T47D (cell line): Measurements from ENCODE around the gene TNFRSF4.

Experiments
- DNase-seq, 2 experiments: peaks; one replicate each; pipeline versions ENCODE4 v3.0.0 to v3.0.0-alpha.2; 2011 to 2012; ENCODE audit warnings: low read depth in 1 of 2, low spot score in 1 of 2
- JUND ChIP-seq: IDR thresholded peaks from 2 replicates; pipeline ENCODE4 v1.6.1; 2012; ENCODE audit warnings: low read depth
- in situ Hi-C: cut with HindIII; loops from 2 replicates; pipeline ENCODE4 v1.10.0; 2016; ENCODE audit warnings: low sequenced_read_pairs, low pct_unique_long_range_greater_than_20kb

TNFRSF4 gene

DNA sequence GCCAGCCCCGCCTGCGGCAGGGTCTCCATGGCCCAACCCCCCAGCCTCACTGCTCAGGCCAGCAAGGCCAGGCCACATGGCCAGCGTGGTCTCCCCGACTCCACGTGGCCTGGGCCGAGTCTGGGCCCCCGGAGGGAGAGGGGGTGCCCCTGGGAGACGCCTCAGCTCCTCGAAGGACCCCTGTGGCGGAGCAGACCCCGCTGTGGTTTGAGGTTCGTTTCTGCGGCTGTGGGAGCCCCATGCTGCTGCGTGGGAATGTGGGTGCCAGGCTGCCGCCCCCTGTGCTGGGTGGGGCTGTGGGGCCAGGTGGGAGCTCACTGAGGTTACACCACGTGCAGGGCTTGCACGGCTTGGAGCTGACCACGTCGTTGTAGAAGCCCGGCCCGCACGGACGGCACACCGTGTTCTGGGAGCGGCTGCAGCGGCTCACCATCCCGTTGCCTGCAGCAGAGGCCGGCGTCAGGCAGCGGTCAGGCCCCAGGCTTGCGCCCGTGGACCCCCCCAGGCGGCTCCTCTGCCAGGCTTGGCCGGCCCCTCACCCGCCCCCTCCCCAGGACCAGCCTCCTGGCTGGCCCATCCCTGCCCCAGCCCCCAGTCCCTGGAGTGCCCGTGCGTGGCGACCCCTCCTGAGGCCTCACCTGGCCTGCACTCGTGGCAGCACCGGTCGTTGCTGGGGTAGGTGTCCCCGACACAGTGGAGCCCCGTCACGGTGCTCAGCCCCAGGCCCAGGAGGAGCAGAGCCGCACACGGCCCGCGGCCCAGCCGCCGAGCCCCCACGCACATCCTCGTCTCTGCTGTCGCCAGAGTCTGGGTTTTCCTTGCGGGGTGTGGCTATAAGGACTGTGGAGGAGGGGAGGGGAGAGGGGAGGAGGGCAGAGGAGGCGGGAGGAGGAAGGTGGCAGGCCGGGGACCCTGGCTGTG, at the start of gene TNFRSF4:
Gene TNFRSF4, minus strand, starts transcription at position 809 of the 921 bp plus-strand sequence. Its CDS starts 26 bp downstream, at position 783.
- in situ Hi-C loops = no loop called here
- no peak for TF ChIP-seq JUND
- no peak for DNase-seq

DNA sequence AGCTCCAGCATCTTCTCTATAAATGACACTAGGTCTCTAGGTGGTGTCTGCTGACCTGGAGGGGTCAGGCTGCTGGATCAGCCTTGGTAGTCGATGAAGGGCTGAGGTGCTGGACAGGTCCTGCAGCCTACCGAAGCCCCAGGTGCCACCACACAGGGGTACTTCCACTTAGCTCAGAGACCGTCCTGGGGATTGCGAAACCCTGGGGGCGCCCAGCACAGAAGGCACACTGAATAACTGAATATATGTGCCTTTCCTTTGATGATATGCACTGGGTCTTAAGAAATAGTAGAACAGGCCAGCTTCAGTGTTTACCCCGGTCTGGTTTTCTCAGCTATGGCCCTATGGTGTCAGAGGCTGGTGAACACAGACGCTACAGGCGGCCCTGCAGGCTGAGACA, 48.8 kb upstream of the TNFRSF4 start:
- TF ChIP-seq JUND = no peak
- in situ Hi-C loops = no loop called here
- DNase-seq = no peak

DNA sequence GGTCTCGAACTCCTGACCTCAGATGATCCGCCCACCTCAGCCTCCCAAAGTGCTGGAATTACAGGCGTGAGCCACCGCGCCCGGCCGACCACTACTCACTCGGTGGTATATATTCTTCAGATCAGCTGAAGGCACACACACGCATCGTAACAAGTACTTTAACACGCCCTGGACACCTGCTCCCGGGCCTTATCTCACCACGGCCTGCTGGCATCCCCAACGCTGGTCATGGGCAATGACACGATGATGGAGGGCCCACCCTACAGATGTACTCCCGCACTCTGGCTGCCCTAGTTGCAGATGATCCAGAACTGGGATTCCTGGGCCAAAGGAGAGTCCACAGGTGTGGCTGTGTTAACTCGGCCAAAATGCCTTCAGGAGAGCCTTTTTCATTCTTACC, 48.1 kb upstream of the TNFRSF4 start:
- DNase-seq = no peak
- in situ Hi-C loops = no loop called here
- no peak for TF ChIP-seq JUND

GRCh38 chr1:1260843-1261560, 47.0 kb upstream of the TNFRSF4 start:
- in situ Hi-C loops = no loop called here
- TF ChIP-seq JUND = no peak
- no peak for DNase-seq

GRCh38 chr1:1259951-1260600, 46.1 kb upstream of the TNFRSF4 start:
- in situ Hi-C loops = no loop called here

DNA sequence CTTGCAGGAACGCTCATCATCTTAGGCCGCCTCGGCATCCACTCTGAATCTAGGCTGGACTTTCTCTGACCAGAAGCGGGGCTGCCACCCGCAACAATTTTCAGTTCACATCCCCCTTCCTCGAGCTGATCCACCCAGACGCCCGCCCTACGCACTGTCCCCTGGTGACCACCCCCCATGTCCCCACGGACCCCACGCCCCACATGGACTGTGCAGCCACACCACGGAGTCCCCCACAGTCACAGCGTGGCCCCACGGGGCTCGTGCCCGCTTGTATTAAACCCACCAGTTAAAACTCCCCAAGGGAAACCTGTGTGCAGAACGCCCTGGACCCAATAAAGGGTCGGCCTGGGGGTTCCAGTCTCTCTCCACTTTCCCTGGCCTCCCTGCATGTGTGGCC, 45.6 kb upstream of the TNFRSF4 start:
- no peak for TF ChIP-seq JUND
- DNase-seq = no peak
- in situ Hi-C loops = no loop called here

More at GRCh38 chr1:1259951-1260600, 46.1 kb upstream of the TNFRSF4 start:
- no peak for DNase-seq
- no peak for TF ChIP-seq JUND

GRCh38 chr1:1259119-1259488, 45.2 kb upstream of the TNFRSF4 start:
- no peak for TF ChIP-seq JUND
- no peak for DNase-seq
- in situ Hi-C loops = no loop called here

- in situ Hi-C loops = no loop called here
These were observed 43.3 kb upstream of the TNFRSF4 start for GRCh38 chr1:1256956-1257871.

GRCh38 chr1:1255611-1256010, 41.7 kb upstream of the TNFRSF4 start:
- no peak for DNase-seq
- no peak for TF ChIP-seq JUND
- in situ Hi-C loops = no loop called here

More at GRCh38 chr1:1256956-1257871, 43.3 kb upstream of the TNFRSF4 start:
- no peak for DNase-seq
- no peak for TF ChIP-seq JUND

DNA sequence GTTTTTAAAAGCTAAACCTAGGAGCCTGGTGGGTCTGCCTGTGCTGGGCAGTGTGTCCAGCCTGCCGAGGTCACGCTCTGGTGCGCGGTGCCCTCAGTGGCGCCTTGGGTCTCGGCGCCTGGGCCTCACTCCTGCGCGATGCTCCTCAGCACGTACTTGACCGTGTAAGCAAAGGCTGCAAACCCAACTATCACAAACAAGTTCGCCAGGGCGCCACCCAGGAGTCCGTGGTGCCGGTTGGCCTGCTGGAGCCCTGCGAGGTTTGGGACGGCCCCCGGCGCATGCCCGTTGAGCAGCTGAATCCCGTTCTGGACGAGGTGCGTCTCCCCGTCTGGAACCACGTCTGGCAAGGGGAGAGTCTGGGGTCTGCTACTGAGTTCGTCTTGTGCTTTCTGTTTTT, 41.1 kb upstream of the TNFRSF4 start:
- DNase-seq = no peak
- TF ChIP-seq JUND = no peak
- in situ Hi-C loops = no loop called here

- in situ Hi-C loops = no loop called here
- TF ChIP-seq JUND = no peak
- DNase-seq = no peak
These were observed 40.7 kb upstream of the TNFRSF4 start for GRCh38 chr1:1254667-1254998.
